HG03066 (cell line): Measurements from ENCODE around the gene TBC1D3B.
"Not testable (repeated sequence)": the region's sequence is repeated elsewhere in the genome, so short reads cannot be mapped to it uniquely, and the experiment has no call there.

Experiments
- ATAC-seq: cut with Tn5 transposase; IDR thresholded peaks from one replicate; pipeline ENCODE4 v1.9.1; 2021; ENCODE audit warnings: low read depth; ENCODE audit not compliant: unreplicated experiment

The TBC1D3B gene

DNA sequence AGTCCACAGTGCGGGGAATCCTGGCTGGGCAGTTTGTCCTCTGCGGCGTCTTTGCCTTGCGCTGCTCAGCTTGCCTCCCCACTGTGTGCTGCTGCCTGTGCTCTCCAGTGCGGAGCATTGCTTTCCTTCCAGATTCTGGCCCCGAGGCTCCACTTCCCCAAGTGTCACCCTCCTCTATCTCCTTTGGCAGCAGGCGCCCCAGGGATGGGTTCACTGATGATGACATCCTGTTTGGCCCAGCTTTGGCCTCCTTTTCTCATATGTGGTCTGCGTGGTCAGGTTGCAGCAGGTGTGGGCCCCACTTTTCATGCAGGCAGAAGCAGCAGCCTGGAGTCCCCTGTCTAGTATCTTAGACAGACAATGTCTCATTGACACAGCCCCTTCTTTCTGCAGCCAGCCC, 25.1 kb upstream of the TBC1D3B start:
- ATAC-seq, result not testable (repeated sequence)

DNA sequence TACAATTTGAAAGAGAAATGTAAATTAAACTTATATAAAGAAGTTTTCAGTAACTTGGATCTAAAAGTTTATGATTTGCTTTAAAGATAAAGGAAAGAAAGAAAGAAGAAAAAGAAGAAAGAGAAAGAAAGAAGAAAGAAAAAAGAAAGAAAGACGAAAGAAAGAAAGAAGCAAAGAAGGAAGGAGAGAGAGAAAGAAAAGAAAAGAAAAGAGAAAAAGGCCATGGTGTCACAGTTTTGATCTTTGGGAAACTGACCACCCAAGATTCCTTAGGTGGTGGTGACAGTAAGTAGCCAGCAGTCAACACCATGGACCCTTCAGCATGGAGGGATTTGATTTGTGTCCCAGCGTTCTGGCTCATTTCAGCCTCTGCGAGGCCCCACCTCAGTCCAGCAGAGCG, 24.7 kb upstream of the TBC1D3B start:
- ATAC-seq, result not testable (repeated sequence)

DNA sequence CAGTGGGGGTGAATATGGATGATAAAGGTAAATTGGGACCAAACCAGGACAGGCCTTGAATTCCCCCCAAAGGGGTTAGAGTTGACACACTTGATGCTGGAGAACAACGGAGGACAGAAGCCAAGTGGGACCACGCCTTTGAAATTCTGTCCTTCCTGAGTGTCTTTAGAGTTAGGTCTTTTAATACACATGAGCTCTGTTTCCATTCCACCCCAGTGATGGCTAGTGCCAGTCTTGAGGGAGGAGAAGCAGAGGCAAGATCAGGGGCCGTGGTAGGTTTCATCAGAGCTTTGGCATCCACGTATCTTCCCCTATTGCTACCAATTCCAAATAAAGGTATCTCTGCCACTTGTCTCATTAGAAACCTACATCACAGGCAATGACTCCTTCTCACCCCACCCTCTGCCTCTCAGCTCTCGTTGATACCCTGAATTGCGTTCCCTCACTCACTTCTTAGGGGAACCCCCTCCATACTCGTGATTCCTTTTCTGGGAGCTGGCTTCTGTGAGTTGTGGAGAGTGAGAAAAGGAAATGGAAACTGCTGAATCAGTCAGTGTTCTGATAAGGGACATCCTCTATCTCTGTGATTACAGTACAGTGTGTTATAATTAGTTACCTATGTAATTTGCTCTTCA, 22.5 kb upstream of the TBC1D3B start:
- no peak for ATAC-seq

DNA sequence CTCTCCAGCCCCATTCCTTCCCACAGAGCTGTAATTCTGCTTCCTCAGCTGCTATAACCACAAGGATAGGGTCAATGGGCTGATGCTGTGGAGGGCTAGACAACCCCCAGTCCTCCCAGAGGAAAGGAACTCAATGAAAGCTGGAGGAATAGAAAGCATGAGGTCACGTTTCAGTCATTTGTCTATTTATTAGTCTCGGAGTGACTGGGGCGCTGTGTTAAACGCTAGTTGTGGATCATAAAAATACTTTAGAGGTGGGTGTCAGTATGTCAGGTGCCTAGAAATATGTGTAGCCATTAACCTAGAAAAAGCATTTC, 20.9 kb upstream of the TBC1D3B start:
- peak; percentile 25 for ATAC-seq

DNA sequence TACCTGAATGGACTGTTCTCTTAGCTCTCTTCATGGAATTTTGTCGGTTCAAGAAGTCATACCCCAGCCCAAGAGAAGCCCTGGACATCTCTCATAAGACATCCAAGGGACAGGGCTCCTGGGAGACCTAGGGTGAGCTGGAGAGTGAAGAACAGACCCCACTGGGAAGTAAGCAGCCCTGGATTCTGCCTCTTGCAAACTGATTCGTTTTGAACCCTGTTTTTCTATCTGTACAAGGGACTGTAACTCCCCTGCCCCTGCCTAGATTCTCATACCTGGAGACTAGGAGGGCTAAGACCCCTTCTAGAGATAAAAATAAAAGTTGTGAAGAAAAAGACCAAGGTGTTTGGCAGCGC, 19.7 kb upstream of the TBC1D3B start:
- no peak for ATAC-seq

DNA sequence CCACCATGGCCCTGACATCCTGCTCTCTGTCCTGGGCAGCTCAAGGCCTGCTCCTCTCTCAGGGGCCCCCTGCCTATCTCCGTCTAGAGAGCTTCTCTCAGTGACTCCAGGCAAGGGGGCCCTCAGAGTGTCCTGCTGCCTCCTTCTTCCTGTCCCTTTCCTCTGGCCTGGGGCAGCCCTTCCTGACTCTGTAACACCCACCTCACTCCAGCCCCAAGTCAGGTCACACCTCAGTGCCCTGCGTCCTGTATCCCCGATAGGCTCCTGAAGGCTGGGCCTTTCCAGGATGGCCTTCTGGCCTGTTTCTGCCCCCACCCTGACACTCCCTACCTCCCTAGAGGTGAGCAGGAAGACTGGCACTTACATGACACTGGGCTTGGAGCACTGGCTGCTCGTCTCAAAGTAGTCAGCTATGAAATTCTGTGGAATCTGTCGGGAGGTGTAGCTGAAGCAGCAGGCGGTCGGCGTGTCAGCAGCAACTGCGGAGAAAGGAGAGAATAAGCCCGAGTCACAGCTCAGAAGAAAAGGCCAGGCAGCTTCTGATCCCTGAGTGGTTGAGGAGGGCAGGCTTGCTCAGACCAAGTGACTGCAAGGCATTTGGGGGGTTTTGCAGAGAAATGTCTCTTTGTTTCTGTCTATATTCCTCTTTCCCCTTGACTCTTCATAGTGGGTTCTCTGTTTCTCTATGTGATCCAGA, 19.1 kb upstream of the TBC1D3B start:
- ATAC-seq, result no peak

DNA sequence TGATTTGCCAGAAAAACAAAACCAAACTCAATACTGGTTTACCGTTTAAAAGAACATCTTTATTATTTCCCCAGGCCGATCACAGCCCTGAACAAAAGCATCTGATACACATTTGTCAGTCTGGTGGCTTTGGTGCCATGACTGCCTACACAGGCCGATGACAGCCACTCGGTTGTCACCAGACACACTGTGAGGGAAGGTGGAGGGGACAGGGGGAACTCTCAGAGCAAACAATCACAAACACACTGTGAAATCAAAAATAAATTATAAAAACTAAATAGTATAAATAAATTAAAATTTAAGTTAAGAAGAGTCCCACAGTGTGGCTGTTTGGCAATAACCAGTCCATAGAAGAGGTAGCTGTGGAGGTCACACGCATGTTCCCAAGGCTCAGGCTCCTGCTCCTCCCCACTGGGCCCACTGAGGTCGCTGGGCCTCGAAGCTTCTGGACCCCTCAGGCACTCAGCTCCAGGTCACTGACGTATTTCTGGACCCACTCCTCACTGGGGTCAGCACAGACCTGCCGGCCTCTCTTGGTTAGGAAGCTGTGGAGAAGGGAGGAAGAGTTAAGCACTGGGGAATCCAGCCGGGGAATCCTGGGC, 18.5 kb upstream of the TBC1D3B start:
- ATAC-seq, result not testable (repeated sequence)

DNA sequence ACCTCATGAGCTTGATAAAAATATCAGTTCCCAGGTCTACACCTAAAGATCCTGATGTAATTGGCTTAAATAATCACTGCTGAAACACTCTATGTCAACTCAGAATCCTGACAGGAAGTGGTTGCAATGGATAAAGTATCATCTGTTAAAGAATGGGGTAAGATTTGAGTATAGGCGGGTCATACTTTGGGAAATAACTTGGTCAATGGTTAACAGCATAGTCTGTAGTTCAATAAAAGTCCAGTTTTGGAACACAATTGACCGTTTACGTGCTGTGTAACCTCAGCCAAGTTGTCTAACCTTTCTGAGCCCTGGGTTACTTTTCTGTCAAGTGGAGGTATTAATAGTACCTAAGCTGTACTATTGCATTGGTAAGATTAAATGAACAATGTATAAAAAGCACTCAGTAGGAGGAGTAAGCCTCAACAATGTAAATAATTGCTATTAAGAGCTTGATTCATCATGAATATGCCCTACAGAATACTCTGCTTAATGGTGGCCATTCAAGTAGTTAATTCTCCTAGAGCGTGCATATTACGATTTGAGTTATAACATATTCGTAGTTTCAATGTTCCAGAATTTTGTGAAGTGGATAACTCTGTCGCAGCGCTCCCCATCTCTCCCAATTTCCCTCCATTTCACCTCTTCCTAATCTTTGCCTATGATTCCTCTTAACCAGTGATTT, 17.9 kb upstream of the TBC1D3B start:
- not testable (repeated sequence) for ATAC-seq

DNA sequence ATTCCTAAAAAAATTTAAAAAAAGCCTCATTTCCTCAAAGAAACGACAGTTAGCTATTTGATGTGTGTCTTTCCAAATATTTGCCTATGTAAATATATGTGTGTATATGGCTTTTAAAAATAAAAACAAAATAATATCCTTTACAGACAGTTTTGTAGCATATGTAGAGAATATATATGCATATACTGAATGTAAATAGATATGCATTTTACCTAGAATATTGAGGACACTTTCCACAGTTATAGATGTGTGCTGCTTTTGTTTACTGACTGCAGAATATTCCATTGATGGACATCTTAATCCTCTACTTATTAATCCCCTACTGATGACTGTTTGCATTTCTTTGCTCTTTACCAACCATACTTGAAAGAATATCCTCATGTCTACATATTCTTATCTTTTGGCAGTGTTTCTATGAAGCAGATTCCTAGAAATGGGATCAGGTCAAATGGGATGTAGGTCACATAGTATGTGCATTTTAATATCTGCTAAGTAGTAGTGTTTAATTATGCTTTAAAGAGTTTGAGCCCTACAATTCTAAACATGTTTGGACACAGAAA, 16.9 kb upstream of the TBC1D3B start:
- no peak for ATAC-seq

DNA sequence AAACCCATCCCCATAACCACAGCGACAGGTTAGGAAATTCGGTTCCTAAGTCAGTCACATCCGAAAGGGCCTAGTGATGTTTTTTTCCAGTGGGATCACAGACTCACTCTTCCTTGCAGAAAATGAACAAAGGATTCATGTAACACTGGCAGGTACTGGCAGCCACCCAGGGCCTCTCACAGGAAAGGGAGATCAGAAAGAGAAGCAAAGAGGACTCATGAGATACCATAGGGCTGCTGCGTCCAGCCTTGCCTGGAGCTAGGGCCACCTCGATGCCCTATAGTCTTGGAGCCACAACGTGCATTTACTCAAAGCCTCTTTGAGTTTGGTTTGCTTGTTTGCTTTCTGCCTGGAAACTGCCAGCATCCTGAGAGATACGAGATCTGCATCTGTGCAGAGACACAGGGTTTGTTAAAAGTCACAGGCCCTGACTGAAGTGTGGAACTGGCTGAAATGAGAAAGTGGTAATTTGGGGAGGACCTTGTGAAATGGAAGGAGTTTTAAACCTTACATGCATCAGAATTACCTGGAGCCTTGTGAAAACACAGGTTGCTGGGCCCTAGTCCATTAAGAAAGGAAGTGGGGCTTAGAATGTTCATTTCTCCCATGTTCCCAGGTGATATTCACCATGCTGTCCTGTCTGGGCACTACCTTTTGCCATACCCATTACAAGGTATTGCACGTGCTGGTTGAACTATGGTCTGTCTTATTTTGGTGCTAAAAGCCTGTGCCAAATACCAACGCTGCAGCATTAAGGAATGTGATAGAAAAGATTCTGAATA, 14.3 kb upstream of the TBC1D3B start:
- ATAC-seq, result not testable (repeated sequence)

DNA sequence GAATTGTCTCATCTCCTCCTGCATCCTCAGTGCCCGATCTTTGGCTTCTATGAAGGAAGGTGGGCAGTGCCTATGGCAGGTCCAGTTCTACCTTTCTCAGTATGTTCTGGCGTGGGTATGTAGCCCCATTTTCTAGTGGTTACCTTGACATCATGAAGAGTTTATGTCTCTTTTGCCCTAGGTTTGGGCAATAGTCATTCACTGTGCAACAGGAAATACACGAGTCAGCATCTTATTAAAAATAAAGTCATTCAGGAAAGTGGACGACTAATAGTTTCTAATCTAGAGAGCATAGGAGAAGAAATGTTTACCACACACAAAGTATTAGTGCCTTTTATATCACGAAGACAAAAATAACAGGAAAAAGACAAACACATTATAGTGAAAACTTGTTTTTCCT, 13.6 kb upstream of the TBC1D3B start:
- ATAC-seq, result not testable (repeated sequence)

DNA sequence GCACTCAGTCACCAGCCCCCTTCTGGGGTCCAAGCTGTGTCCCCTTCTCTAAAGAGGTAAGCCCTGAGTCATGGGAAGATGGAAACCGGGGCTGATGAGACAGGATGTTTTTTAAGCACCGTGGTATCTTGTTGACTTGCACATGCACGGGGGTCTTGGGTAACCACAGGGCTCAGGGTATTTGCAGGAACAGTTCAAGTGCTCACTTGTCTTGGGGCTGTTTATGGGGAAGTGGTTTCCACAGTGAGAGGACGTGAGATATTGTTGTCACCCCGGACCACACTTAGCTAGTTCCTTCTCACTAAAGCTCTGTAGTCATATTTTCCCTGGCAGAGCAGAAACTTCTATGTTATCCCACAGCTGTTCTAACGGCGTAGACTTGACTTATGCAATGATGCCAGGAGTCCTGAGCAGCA, 12.5 kb upstream of the TBC1D3B start:
- ATAC-seq, result peak; percentile 56

DNA sequence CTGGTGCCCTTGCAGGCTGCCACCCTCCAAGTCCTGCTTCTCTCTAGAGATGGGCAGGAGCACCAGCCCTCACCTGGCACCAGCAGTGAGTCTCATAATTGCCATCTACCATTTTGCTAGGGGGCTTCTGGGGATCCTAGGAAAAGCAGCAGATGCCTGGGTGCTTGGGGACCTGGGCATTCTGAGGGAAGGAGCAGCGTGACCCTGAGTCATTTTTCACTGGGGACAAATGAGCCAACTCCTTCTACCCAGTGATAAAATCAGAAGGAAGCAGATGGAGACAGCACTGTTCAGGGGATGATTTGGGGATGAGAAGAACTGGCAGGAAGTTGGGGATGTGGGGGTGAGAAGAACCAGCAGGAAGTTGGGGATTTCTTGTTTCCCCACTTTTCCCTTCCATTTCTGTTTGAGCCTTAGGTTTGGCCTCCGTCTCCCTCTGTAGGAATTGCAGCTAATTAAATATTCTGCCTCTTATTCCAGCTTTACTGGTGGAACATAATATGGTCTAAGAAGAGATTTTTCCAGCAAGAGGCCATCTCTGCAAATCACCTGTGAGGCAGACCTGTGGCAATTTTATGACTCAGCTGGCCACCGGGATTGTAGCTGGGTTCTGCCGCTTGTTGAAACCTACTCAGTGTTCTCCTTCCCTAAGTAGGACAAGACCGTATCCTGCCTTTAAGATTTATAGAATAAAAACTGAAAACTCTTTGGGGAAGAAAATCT, 11.7 kb upstream of the TBC1D3B start:
- ATAC-seq, result not testable (repeated sequence)

DNA sequence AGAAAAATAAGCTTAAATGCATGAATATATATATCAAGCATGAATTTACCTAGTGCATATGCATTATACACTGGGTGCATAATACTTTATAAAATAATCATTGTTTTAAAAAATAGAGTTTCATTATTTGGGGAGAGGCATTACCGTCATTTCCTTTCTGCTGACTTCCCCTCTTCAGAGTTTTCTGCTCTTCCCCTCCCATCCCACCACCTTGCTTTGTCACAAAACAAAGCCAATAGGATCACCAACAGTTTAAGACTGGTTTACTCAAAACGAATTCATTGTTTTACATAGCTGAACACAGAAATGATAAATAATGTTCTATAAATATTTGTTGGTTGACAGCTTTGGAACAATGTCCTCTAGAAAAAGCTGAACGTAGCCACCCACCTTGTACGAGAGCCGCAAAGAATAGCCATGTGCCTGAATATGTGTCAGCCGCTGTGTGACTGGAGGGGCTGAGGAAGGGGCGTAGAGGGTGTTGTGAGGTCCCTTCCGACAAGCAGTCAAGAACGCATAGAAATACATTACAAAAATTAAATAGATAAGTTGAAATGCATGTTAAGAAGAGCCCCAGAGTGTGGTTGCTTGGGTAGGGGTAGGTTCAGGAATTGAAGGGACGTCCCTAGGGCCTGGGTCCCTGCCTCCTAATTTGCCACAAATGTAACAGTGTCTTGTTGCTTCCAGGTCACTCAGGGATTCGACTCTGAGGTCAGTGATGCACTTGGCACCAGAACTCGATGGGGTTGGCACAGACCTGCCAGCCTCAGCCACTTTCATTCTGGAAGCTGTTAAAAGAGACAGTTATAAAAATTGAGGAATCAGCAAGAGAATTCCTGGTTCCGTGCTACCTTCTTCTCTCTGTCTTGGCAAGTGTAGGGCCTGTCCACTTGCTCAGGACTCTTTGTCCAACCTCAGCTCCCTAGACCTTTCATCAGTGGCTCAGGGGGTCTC, 10.7 kb upstream of the TBC1D3B start:
- ATAC-seq, result not testable (repeated sequence)

DNA sequence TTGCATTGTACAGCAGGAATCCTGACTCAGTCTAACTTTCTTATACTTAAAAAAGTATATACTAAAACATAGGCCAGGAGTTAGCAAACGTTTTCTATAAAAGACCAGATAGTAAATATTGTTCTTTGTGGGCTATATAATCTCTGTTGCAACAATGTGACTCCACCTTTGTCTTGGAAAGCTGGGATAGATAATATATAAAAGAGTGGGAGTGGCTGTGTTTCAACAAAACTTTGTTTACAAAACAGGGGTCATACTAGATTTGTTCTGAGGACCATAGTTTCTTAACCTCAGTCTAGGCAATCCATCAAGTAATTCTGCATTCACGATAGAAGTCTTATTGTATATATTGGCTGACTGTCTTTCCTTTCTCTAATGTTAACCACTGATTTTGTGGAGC, 9.0 kb upstream of the TBC1D3B start:
- ATAC-seq, result no peak

DNA sequence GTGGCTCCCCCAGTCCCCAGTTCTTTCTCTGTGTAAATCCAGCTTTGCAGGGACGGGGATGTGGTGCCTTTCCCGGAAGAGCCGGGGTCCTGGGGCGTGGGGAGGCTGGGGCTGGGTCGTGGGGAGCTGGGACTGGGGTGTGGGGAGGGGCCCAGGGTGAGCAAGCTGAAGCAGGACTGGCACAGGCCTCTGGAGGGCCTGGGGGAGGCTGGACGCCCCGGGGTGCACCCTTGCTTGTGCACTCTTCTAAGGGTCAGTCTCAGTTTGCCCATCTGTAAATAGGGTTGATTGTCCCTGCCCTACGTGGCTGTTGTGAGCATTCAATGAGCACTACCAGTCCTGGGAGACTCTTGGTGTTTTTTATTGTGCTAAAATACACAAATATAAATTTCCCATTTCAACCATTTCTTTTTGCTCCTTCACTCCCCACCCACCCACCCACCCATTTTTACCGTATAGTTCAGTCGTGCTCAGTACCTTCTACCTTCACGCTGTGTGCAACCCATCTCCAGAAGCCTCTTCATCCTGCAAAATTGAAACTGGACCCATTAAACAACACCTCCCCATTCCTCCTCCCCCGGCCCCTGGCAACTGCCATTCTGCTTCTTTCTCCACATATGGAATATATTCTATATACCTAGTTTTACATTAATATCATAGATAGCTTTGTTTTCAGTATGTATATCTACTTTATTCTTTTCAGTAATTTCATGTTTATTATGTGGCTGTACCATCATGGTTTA, 7.8 kb upstream of the TBC1D3B start:
- ATAC-seq, result no peak

DNA sequence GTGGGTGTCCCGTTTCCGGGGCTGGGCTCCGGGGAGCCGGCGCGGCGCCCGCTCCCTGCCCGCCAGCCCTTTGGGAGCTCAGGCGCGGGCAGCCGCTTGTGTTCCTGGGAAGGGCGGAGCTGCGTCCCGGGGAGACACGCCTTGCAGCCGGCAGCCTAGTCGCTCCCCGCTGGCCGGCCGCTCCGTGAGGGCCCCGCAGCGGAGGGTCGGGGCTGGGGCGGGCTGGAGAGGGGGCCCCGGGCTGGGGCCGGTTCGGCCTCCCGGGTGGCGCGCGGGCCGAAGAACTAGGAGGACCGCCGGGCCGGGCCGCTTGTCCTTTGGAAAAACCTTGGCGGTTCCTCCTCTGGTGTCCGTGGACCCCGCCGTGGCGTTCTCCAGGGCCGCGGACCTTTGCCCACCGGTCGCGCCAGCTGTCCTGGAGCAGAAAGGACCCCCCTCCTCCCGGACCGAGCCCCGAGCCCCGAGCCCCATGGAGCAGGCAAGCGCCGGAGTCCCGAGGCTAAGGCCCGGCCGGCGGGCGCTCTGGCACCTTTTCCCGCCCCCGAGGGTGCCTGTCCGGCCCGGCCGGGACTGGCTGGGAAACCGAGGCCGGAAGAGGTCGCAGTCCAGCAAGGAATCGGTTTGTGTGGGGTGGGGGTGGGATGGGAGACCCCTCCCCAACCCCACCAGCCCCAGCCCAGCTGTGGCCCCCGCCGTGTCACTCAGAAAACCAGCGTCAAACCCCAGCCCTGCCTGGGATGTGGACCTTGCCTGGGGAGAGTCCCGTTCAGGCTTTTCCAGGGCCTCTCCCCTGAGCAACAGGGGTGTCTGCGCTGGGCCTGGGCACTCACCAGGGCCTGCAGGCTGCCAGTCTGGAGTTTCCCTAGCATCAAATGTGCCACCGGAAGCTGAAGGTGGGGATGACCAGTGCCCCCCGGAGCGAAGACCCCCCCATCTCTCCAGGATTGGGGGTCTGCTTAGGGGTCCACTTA, 6.8 kb upstream of the TBC1D3B start:
- no peak for ATAC-seq
